GM12891 (cell line): ENCODE data around the gene FER.

ENCODE experiments used
- DNase-seq: peaks from one replicate; pipeline ENCODE4 v3.0.0; 2011; ENCODE audit warnings: low spot score; ENCODE audit not compliant: insufficient read length
- FAIRE-seq: peaks from 2 replicates; lab custom pipeline; 2011; peaks lifted over from hg19 to GRCh38; lab: Jason Lieb, UNC
- PAX5 ChIP-seq: IDR thresholded peaks from 2 replicates; pipeline ENCODE4 v1.6.1; 2011; ENCODE audit warnings: low read length, moderate library complexity, mild to moderate bottlenecking; ENCODE audit not compliant: insufficient read depth, severe bottlenecking
- POLR2A ChIP-seq: IDR thresholded peaks from 2 replicates; pipeline ENCODE4 v1.6.1; 2011; ENCODE audit warnings: low read depth, low read length, control low read depth
- POLR2AphosphoS5 ChIP-seq: IDR thresholded peaks from 2 replicates; pipeline ENCODE4 v1.6.1; 2011; ENCODE audit warnings: low read depth, low read length, control low read depth
- POU2F2 ChIP-seq: IDR thresholded peaks from 2 replicates; pipeline ENCODE4 v1.6.1; 2011; ENCODE audit warnings: low read depth, mild to moderate bottlenecking, control low read depth, low read length, moderate library complexity
- SPI1 ChIP-seq: IDR thresholded peaks from 2 replicates; pipeline ENCODE4 v1.6.1; 2011; ENCODE audit warnings: low read depth, low read length, control low read depth
- TAF1 ChIP-seq: IDR thresholded peaks from 2 replicates; pipeline ENCODE4 v1.6.1; 2011; ENCODE audit warnings: low read depth, low read length, control low read depth

Gene FER

DNA sequence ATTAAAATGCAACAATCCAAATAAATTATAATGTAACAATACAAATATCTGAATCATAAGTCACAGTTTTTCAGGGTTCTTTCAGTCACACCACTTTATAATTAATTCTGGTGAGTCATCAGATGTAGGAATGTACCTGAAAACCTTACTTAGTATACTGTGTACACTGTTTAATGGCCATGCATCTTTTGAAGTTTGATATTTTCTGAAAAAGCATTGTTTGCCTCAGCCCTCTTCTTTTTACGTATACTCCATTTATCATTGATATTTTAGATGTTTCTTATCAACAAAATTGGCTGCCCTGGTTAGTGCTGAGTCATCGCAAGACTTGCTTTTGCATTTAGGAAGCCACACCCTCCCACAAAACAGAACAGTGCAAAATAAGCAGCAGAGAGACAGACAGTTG, 443.5 kb downstream of the FER start:
- TF ChIP-seq POU2F2 (0 out of 2 replicates have a peak, but pooled peaks have one; percentile 46), POLR2AphosphoS5 (no peak), TAF1 (no peak), PAX5 (no peak), POLR2A (no peak), SPI1 (no peak)
- FAIRE-seq, result peak; percentile 80
- DNase-seq, result no peak

DNA sequence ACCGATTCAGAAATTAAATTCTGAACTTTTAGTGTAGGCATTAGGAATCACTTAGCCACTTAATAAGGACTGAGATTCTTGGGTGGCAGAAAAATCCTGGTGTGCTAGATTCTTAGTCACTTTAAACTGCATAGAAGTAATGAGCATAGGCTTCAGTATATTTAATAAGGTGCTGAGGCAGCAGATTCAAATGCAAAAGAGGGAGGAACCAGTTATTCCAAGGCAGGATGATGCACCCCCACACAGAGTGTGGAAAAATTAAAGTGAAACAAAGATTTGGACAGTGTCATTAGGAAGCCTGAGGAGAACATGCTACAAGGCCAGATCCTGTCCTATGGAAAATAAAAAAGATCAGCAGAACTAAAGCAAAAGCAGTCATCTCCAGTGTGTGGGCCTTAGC, 444.3 kb downstream of the FER start:
- no peak for TF ChIP-seq POLR2AphosphoS5
- TF ChIP-seq POU2F2, result no peak
- TF ChIP-seq SPI1, result no peak
- TF ChIP-seq PAX5, result no peak
- TF ChIP-seq TAF1, result no peak
- TF ChIP-seq POLR2A, result no peak
- no peak for DNase-seq
- no peak for FAIRE-seq

DNA sequence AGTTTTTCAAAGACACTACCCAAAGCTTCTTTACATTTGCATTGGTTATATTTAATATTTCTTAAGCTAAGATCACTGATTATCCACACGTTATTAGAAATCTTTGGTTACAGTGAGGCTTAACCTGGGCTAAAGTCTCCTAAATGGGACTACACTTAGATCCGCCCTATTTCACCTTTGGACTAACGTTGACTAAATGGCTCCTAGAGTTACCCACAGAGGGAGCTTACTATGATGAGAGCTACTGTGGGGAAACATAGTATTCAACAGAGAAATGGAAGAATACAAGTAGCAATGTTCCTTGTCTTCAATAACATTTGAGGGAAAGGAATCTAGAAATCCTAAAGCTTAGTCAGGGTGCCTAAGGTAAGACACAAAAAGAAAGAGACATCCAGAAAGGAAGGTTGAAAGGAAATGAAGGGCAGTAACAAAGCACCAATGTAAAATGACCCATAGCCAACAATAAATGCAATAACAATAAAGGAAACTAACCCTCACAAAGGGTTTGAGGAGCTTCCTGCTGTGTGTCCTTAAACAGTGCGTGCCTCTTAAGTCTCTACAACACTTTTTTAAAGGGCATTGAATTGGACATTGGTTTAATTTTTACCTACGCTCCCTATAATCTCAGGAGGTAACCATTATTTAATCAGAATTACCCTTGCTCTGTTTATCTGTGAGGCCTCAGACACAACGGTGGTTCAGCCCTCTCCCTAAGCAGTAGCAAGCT, 445.0 kb downstream of the FER start:
- DNase-seq (no peak), FAIRE-seq (no peak)
- no peak for TF ChIP-seq PAX5
- no peak for TF ChIP-seq SPI1
- no peak for TF ChIP-seq POU2F2
- TF ChIP-seq TAF1, result no peak
- no peak for TF ChIP-seq POLR2AphosphoS5
- no peak for TF ChIP-seq POLR2A

DNA sequence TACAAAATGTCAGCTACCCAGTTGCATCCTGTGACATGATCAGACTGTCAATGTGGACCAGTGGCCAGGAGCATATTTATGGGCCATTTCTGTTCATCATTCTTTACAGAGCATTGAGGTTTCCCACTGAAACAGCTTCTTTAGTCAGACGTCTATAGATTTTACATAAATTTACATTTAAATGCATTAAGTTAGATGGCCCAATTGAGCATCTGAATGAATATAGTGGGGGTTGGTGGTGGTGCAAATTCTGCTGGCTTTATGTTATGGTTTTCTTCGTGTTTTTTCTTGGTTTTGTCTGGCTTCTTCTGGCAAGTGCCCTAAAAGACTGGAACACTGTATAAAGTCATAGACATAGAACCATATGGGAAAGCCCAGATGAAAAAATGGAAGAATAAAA, 448.0 kb downstream of the FER start:
- TF ChIP-seq POU2F2 (no peak), SPI1 (no peak), PAX5 (no peak), POLR2AphosphoS5 (no peak), TAF1 (no peak), POLR2A (no peak)
- DNase-seq, result no peak

DNA sequence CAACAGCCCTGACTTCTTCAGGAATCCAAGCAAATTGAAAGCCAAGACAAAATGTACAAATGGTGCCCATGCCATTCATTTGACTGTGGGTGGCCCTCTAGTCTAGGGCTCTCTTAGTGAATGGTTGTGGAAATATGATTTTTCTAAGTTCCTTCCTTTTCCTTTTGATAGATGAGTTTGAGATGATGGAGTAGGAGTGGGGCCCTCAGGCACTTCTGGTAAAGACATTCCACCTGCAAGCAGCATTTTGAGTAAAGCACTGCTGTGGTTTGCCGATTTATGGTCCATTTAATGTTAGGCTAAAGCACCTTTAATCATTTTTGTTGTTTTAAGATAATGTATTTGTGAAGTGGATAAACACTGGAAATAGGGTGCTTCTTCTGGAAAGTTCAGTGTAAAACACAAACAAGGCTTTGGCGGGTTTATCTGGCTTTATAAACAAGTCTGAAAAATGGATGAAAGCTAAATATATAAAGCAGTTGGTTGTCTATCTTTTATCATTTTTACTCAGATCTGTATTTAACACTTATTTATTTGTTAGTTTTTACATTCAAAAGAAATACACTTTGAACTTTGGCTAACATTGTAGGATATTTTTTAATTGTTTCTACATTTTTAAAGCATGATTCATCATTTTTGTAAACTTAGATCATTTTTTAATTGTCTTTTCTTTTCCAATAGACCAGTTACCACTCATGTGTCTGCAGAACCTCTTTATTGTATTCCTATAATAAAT, 448.6 kb downstream of the FER start:
- FAIRE-seq, result no peak
- no peak for DNase-seq
- no peak for TF ChIP-seq PAX5
- no peak for TF ChIP-seq POLR2AphosphoS5
- TF ChIP-seq SPI1, result no peak
- TF ChIP-seq POU2F2, result no peak
- TF ChIP-seq TAF1, result no peak
- no peak for TF ChIP-seq POLR2A

More for the DNA sequence above, 448.0 kb downstream of the FER start:
- no peak for FAIRE-seq

DNA sequence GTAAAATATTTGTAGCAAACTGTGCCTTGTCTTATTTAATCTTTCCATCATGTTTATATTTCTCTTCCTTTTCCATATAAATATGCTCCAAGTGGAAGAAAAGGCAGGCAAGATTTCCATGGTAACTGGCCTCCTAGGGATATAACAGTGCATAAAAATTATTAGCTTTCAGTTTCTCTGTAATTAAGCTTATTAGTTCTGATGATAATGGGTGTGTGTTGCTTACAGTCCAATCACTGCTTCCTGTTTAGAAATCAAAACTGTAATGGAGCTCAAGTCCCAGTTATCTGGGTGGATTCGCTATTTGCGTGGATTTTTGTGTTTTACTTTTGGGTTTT, 449.1 kb downstream of the FER start:
- TF ChIP-seq POLR2AphosphoS5 (no peak), SPI1 (no peak), TAF1 (no peak), PAX5 (no peak), POLR2A (no peak), POU2F2 (no peak)
- DNase-seq, result no peak
- FAIRE-seq, result no peak

DNA sequence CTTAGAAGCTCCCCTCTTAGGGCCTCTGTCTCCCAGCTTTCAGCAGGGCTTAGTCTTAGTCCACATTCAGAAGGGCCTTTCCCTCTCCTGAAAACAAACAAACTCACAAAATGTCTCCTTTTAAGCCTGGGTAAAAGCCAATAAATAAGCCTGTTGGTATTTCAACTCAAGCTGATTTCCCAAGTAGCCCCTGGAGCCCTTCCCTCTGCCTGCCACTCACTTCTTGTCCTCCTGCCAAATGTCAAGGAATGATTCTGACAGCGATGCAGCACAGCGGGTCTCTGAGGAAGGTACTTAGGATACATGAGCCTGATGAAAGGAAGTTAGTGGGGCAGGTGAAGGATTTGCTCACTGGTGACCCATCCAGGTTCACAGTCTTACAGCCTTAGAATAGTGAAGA, 451.6 kb downstream of the FER start:
- no peak for TF ChIP-seq POLR2A
- no peak for TF ChIP-seq POU2F2
- no peak for TF ChIP-seq TAF1
- no peak for TF ChIP-seq SPI1
- no peak for FAIRE-seq
- no peak for DNase-seq

DNA sequence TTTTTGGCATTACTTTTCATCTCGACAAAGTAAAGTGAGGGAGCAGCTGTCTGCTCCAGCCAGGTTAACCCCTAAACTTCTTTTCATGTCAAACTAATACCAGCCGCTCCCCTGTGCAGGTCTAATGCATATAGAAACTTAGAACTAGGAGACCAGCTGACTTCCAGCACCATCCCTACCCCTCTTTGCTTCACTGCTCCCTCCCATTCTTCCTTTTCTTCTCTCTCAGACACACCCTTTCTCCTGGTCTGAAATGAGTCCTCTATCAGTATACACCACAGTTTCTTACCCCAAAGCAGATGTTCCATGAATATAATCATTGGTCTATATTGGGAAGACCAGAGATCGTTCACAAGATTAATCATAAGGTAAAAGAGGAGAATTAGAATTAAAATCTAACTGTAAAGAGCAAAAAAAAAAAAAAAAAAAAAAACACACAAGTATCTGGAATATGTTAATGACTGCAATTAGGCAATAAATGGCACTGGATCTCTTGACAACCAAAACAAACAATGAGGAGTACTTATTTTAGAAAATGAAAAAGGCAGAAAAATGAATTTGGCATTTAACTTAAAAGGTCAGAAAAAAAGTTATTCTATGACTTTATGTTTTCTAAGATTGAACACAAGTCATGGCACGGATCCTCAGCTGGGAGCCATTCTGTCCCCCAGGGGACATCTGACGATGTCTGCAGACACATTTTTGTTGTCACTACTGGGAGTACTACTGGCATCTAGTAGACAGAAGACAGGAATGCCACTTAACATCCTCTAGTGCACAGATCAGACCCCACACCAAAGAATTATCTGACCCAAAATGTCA, 452.3 kb downstream of the FER start:
- DNase-seq (no peak), FAIRE-seq (no peak)
- TF ChIP-seq POLR2AphosphoS5, result no peak

DNA sequence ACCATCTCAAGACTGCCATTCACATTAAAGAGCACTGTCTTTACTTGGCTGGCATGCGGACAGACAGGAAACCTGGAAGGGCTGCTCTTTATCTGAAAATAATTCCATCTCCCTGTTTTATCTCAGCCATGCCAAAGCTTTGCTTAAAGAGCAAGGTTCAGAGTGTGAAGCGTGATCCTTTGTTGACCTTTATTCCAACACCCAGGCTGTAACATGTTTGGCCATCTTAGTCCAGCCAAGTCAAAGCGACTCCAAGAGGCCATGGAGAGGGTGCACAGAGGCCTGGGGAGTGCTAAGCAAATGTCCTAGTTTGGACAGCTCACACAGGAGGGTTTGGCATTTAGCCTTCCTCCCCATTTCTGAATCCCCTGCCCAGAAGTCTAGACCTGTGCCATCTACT, 467.3 kb downstream of the FER start:
- DNase-seq (no peak), FAIRE-seq (no peak)
- TF ChIP-seq PAX5 (no peak), TAF1 (no peak), POLR2AphosphoS5 (no peak), SPI1 (no peak), POLR2A (no peak), POU2F2 (no peak)

DNA sequence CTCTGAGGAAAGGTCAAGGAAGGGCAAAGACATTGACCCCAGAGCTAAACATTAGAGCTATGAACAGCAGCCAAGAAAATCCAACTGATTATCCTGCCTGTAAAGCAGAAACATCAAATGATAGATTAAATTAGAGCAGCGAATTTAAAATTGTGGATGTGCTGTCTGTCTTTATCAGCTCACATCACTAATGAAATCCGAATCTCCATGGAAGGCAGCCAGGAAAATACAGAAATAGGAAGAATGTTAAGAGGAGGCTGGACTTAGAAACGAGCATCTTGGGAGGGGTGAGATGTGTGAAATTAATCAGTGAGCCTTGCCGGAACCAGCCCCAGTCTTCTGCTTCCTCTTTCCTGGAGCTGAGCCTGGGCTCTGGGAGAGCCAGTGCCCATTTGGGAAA, 471.1 kb downstream of the FER start:
- DNase-seq (no peak), FAIRE-seq (no peak)
- no peak for TF ChIP-seq POLR2AphosphoS5
- no peak for TF ChIP-seq POU2F2
- no peak for TF ChIP-seq TAF1
- TF ChIP-seq POLR2A, result no peak
- TF ChIP-seq PAX5, result no peak
